CD14-positive monocyte (primary cell): ENCODE measurements around the gene SLC35B1. TPM values are rescaled to one million over a fixed set of nuclear protein-coding genes. Genes with fewer than 3 reads are reported as not detected.

ENCODE experiments used
- DNase-seq, 3 donors: peaks; one replicate each; pipeline ENCODE4 v3.0.0-alpha.2; 2011 to 2022
- H2AFZ ChIP-seq: 2 replicates; pipeline ENCODE4 v1.6.0; 2012; ENCODE audit warnings: mild to moderate bottlenecking, low read depth, low read length, inconsistent platforms; ENCODE audit not compliant: insufficient read depth, poor library complexity, severe bottlenecking
- H3K27ac ChIP-seq, 2 donors: 1 replicate in 1 of 2; 2 replicates in 1 of 2; pipeline ENCODE4 v1.5.1; 2012 to 2013; ENCODE audit warnings: low read length in 2 of 2, control low read depth in 1 of 2, inconsistent platforms in 1 of 2, low read depth in 1 of 2, mild to moderate bottlenecking in 1 of 2
- H3K27me3 ChIP-seq, 2 donors: one replicate each; pipeline versions ENCODE4 v1.6.0 to v1.6.1; 2011 to 2013; ENCODE audit warnings: low read length in 2 of 2; ENCODE audit not compliant: control insufficient read depth in 2 of 2, insufficient read depth in 2 of 2
- H3K36me3 ChIP-seq, 2 donors: replicated peaks in 1 of 2; 1 replicate in 1 of 2; 2 replicates in 1 of 2; pipeline versions ENCODE4 v1.5.1 to v1.6.1; 2012 to 2013; ENCODE audit warnings: low read length in 2 of 2, control low read depth in 1 of 2, inconsistent platforms in 1 of 2, mild to moderate bottlenecking in 1 of 2; ENCODE audit not compliant: insufficient read depth in 2 of 2, control insufficient read depth in 1 of 2
- H3K4me1 ChIP-seq, 2 donors: 1 replicate in 1 of 2; 2 replicates in 1 of 2; pipeline versions ENCODE4 v1.5.1 to v1.6.1; 2012 to 2013; ENCODE audit warnings: low read length in 2 of 2, control low read depth in 1 of 2, inconsistent platforms in 1 of 2, mild to moderate bottlenecking in 1 of 2, moderate library complexity in 1 of 2; ENCODE audit not compliant: insufficient read depth in 2 of 2, control insufficient read depth in 1 of 2
- H3K4me2 ChIP-seq: replicated peaks from 2 replicates; pipeline ENCODE3; 2012; ENCODE audit warnings: low read length, moderate library complexity, mild to moderate bottlenecking; ENCODE audit not compliant: poor library complexity, severe bottlenecking; ENCODE audit errors: extremely low read depth
- H3K4me3 ChIP-seq, 3 experiments: fragments of 200-600 bp in 1 of 3; sonication (generic) in 1 of 3; replicated peaks in 1 of 3; 1 replicate in 2 of 3; 2 replicates in 1 of 3; pipeline ENCODE4 v1.5.1; 2011 to 2013; ENCODE audit warnings: low read length in 3 of 3, mild to moderate bottlenecking in 3 of 3, control low read depth in 2 of 3, low read depth in 2 of 3, inconsistent platforms in 1 of 3, moderate library complexity in 1 of 3
- H3K79me2 ChIP-seq: 2 replicates; pipeline ENCODE4 v1.6.0; 2012; ENCODE audit warnings: mild to moderate bottlenecking, control low read depth, inconsistent platforms, low read length, moderate library complexity; ENCODE audit not compliant: insufficient read depth
- H3K9ac ChIP-seq: 2 replicates; pipeline ENCODE4 v1.6.0; 2017; ENCODE audit warnings: low read length, mild to moderate bottlenecking; ENCODE audit not compliant: insufficient read depth, poor library complexity, severe bottlenecking
- H3K9me3 ChIP-seq, 2 donors: replicated peaks in 1 of 2; 1 replicate in 1 of 2; 2 replicates in 1 of 2; pipeline versions ENCODE4 v1.5.1 to v1.6.1; 2012 to 2013; ENCODE audit warnings: low read length in 2 of 2, control low read depth in 1 of 2; ENCODE audit not compliant: control insufficient read depth in 1 of 2, insufficient read depth in 1 of 2
- H4K20me1 ChIP-seq: 2 replicates; pipeline ENCODE4 v1.6.0; 2012; ENCODE audit warnings: mild to moderate bottlenecking, low read length, control low read depth, moderate library complexity; ENCODE audit not compliant: insufficient read depth
- H3K27ac Mint-ChIP-seq, 7 donors: one replicate each; pipeline ENCODE4 v1.8.0; 2020; ENCODE audit warnings: mild to moderate bottlenecking in 7 of 7, mixed read lengths in 7 of 7, moderate library complexity in 6 of 7, inconsistent platforms in 2 of 7
- H3K27me3 Mint-ChIP-seq, 3 donors: one replicate each; pipeline ENCODE4 v1.8.0; 2021 to 2022; ENCODE audit warnings: low read depth in 3 of 3, mild to moderate bottlenecking in 3 of 3, mixed read lengths in 3 of 3, moderate library complexity in 3 of 3, inconsistent platforms in 1 of 3
- H3K36me3 Mint-ChIP-seq, 2 donors: one replicate each; pipeline ENCODE4 v1.8.0; 2020; ENCODE audit warnings: mixed read lengths in 2 of 2, inconsistent platforms in 1 of 2, mild to moderate bottlenecking in 1 of 2
- H3K4me1 Mint-ChIP-seq: one replicate; pipeline ENCODE4 v1.8.0; 2020; ENCODE audit warnings: mild to moderate bottlenecking, mixed read lengths
- H3K4me3 Mint-ChIP-seq, 2 donors: one replicate each; pipeline ENCODE4 v1.8.0; 2020; ENCODE audit warnings: mild to moderate bottlenecking in 2 of 2, mixed read lengths in 2 of 2, moderate library complexity in 1 of 2
- H3K9me3 Mint-ChIP-seq, 7 donors: one replicate each; pipeline ENCODE4 v1.8.0; 2020 to 2022; ENCODE audit warnings: mixed read lengths in 7 of 7, mild to moderate bottlenecking in 6 of 7, moderate library complexity in 6 of 7, inconsistent platforms in 2 of 7
- CTCF ChIP-seq: fragments of 200-600 bp; IDR thresholded peaks from one replicate; pipeline ENCODE4 v1.8.0; 2022; ENCODE audit warnings: antibody characterized with exemption, mild to moderate bottlenecking
- WGBS: methylation state at CpG from one replicate; pipeline ENCODE4 v1.1.5; 2013; ENCODE audit warnings: missing lambda C conversion rate; ENCODE audit not compliant: insufficient coverage; 5-methylcytosine and 5-hydroxymethylcytosine counted together
- intact Hi-C, 2 donors: fragments of 100-400 bp; cut with micrococcal nuclease; formaldehyde crosslinking; loops; one replicate each; pipeline versions ENCODE4 v1.15.0 to v1.15.1; 2023
- polyA plus RNA-seq, 3 donors: library from polyadenylated mRNA; depleted of rRNA in 1 of 3; unstranded in 2 of 3; stranded (reverse) in 1 of 3; fragments of 300-500 nt in 2 of 3; fragments of >200 nt in 1 of 3; fragmentation: Illumina TruSeq in 2 of 3; gene quantifications; 1 replicate in 2 of 3; 2 replicates in 1 of 3; pipeline ENCODE4 v1.2.3, GENCODE V29; 2012 to 2021

Gene SLC35B1
- polyA plus RNA-seq, 3 donors: 56.0 to 61.0 (median 58.8) TPM

GRCh38 chr17:49715717-49716279 is 8.0 kb upstream of the SLC35B1 start:
- no peaks in the 10 kb centered on the region for H3K9me3 ChIP-seq
- 90% methylated on average over 3 of the region's 9 CpGs for WGBS
- peaks cover 67 to 98% of the 10 kb centered on the region in 2 donors for H3K36me3 ChIP-seq
- H3K9me3 Mint-ChIP-seq: no peaks in the 10 kb centered on the region
- intact Hi-C loops: no loop called here
- peak overlapping the region in 4 of 7 donors; percentile 3 to 49 (median 40) for H3K27ac Mint-ChIP-seq
- H3K9ac ChIP-seq: no peak overlapping the region
- H3K27me3 ChIP-seq: no peaks in the 10 kb centered on the region
- no peaks in the 10 kb centered on the region for H3K4me1 ChIP-seq
- peak overlapping the region in 1 of 2 donors; percentile 53 for H3K27ac ChIP-seq
- H3K79me2 ChIP-seq: no peaks in the 10 kb centered on the region
- H2AFZ ChIP-seq: no peak overlapping the region
- peaks cover 74 to 93% of the 10 kb centered on the region in 2 donors for H3K36me3 Mint-ChIP-seq
- no peaks in the 10 kb centered on the region for H3K27me3 Mint-ChIP-seq
- H3K4me3 ChIP-seq: no peak overlapping the region
- no peak for TF ChIP-seq CTCF
- no peaks in the 10 kb centered on the region for H4K20me1 ChIP-seq
- no peak for DNase-seq
- H3K4me2 ChIP-seq: no peak overlapping the region
- H3K4me3 Mint-ChIP-seq: no peak overlapping the region
- H3K4me1 Mint-ChIP-seq: no peaks in the 10 kb centered on the region

GRCh38 chr17:49715216-49715615 is 7.5 kb upstream of the SLC35B1 start:
- Histone ChIP-seq H2AFZ (no peak overlapping the region), H3K36me3 (peaks cover 67 to 97% of the 10 kb centered on the region in 2 donors), H3K27me3 (no peaks in the 10 kb centered on the region), H4K20me1 (no peaks in the 10 kb centered on the region), H3K4me3 (no peak overlapping the region), H3K79me2 (no peaks in the 10 kb centered on the region), H3K4me2 (no peak overlapping the region), H3K27ac (peak overlapping the region in 1 of 2 donors; percentile 53), H3K9ac (no peak overlapping the region), H3K9me3 (no peaks in the 10 kb centered on the region), H3K4me1 (no peaks in the 10 kb centered on the region)
- Mint-ChIP-seq H3K36me3 (peaks cover 74 to 93% of the 10 kb centered on the region in 2 donors), H3K27me3 (no peaks in the 10 kb centered on the region), H3K4me3 (no peak overlapping the region), H3K4me1 (no peaks in the 10 kb centered on the region), H3K27ac (peak overlapping the region in 5 of 7 donors; percentile 28 to 73 (median 43)), H3K9me3 (no peaks in the 10 kb centered on the region)
- 76% methylated on average over 4 of the region's 4 CpGs for WGBS
- no peak for DNase-seq
- intact Hi-C loops: no loop called here
- TF ChIP-seq CTCF: no peak
